GM18511 (cell line): Measurements from ENCODE around the gene PPP4R4.

Experiments used
- ATAC-seq: cut with Tn5 transposase; IDR thresholded peaks from one replicate; pipeline ENCODE4 v1.9.1; 2021; ENCODE audit warnings: mild to moderate bottlenecking, moderate library complexity; ENCODE audit not compliant: unreplicated experiment

PPP4R4 gene, protein sequence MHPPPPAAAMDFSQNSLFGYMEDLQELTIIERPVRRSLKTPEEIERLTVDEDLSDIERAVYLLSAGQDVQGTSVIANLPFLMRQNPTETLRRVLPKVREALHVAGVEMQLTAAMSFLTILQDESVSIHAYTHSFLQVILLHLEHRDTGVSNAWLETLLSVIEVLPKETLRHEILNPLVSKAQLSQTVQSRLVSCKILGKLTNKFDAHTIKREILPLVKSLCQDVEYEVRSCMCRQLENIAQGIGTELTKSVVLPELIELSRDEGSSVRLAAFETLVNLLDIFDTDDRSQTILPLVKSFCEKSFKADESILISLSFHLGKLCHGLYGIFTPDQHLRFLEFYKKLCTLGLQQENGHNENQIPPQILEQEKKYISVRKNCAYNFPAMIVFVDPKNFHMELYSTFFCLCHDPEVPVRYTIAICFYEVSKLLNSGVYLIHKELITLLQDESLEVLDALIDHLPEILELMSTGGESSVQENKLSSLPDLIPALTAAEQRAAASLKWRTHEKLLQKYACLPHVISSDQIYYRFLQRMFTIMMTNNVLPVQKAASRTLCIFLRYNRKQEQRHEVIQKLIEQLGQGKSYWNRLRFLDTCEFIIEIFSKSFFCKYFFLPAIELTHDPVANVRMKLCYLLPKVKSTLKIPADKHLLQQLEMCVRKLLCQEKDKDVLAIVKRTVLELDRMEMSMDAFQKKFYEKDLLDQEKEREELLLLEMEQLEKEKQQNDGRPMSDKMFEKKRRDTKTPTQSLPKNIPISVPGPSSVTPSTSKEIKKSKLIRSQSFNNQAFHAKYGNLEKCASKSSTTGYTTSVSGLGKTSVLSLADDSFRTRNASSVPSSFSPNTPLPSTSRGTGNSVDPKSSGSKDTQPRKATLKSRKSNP

DNA sequence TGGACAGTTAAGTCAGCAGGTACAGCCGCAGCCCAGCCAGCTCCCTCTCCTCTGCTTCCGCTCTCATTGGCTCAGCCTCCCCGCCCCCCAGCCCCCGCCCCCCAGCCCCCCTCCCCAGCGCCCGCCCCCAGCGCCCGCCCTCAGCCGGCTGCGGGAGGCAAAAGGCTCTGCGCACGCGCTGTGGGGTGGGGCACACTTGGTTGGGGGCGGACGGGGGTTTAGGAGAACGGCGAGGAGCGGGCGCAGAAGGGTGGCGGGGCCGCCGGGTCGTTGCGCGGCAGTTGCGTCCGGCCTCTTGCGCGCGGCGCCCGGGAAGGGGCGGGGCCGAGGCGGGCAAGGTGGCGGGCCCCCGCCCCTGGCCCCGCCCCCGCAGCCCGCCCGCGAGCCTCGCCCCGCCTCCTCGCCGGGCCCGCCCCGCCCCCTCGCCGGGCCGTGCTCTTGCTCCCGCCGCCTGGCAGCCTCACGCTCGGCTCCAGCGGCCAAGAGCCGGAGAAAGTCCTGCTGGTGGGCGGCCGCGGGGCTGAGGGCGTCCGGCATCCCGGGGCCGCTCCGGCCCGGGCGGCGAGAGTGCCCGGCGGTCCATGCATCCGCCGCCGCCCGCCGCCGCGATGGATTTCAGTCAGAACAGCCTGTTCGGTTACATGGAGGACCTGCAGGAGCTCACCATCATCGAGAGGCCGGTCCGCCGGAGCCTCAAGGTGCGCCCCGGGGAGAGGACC, at the start of gene PPP4R4:
PPP4R4 (plus strand) TSS at position 438 of the 719 bp plus-strand sequence; CDS start at position 582, 144 bp downstream.
- peak; percentile 82 for ATAC-seq

- ATAC-seq: no peak
Observed at GRCh38 chr14:94124582-94125377, 49.3 kb upstream of the PPP4R4 start.

DNA sequence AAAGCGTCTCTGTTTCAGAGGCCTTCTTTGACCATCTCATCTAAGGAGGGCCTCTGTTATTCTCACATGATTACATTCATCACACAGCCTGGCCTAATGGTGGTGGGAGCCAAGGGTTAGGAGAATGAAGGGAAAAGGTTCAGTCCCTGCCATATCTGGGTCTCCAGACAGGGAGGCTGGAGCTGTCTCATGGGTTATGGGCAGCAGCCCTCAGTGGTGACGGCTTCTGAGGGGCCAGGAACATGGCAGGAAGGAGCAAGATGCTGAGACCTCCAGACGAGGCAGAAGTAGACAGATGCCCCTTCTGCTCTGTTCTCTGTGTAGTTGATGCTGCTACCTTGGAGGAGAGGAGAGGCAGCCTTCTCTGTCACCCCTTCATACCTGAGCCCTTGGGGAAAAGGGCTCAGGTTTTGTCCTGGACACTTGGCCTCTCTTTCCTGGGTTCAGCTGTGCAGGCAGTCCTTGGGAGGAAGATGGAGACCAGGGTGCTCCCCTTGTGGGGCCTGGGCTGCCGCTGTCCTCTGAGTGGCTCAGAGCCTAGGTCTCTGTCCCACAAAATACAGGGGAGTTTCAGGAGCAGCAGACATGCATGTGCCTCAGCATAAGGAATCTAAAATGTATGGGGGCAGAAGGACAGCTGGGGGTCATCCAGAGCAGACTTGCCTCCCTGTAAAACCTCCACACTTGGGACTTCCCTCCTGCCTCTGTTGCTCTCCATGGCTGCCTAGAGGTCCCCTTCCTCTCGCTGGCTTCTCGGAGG, 48.3 kb upstream of the PPP4R4 start:
- ATAC-seq: no peak

DNA sequence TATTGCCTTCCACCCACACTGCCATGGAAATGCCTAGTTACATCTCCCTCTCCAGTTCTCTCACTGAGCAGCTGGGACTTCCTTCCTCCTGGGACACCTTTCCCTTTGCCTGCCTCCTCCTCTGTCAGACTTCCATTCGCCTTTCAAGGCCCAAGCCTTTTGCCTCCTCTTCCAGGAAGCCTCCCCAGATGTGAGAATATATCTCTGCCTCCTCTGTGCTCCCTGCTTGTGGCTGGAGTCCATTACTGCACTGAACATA, 47.8 kb upstream of the PPP4R4 start:
- no peak for ATAC-seq

- ATAC-seq: no peak
Observed at GRCh38 chr14:94126800-94127199, 47.3 kb upstream of the PPP4R4 start.

GRCh38 chr14:94127330-94127729, 46.8 kb upstream of the PPP4R4 start:
- no peak for ATAC-seq

GRCh38 chr14:94128216-94128839, 45.8 kb upstream of the PPP4R4 start:
- no peak for ATAC-seq

GRCh38 chr14:94129111-94129757, 44.9 kb upstream of the PPP4R4 start, which contains the start of gene IFI27L2:
TSS of gene IFI27L2 (minus strand) at chr14:94129604. CDS start at chr14:94129564, 40 bp downstream.
- ATAC-seq: peak; percentile 97

DNA sequence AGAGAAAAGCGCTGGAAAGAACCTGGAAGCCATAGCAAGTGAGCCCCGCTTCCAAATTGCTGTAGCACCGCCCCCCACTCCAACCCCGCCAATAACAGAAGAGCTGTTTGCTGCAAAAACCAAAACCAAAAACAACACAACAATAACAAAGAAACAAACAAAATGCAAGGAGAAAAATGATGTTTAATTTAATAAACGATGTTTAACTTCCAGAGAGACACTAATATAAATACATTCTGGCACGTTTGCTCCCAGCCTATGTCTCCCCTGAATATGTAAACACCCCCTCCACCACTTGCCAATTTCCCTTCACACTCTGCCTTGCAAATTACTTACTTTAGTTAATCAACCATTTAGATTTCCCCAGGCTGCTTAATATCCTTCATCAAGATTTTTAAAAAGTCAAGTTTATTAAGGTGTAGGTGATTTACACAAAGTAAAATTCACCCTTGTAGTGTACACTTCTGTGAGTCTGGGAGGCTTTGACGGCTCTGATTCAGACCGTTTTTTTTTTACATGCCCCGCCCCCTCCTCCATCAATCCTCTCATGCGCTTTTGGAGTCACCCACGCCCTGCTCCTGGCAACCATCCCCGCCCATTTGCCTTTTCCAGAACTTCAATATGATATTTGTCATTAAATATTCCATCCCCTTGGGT, 44.2 kb upstream of the PPP4R4 start:
- ATAC-seq: no peak

- ATAC-seq: no peak
Observed at GRCh38 chr14:94132285-94132887, 41.7 kb upstream of the PPP4R4 start.

GRCh38 chr14:94135476-94135875, 38.6 kb upstream of the PPP4R4 start:
- ATAC-seq: no peak

DNA sequence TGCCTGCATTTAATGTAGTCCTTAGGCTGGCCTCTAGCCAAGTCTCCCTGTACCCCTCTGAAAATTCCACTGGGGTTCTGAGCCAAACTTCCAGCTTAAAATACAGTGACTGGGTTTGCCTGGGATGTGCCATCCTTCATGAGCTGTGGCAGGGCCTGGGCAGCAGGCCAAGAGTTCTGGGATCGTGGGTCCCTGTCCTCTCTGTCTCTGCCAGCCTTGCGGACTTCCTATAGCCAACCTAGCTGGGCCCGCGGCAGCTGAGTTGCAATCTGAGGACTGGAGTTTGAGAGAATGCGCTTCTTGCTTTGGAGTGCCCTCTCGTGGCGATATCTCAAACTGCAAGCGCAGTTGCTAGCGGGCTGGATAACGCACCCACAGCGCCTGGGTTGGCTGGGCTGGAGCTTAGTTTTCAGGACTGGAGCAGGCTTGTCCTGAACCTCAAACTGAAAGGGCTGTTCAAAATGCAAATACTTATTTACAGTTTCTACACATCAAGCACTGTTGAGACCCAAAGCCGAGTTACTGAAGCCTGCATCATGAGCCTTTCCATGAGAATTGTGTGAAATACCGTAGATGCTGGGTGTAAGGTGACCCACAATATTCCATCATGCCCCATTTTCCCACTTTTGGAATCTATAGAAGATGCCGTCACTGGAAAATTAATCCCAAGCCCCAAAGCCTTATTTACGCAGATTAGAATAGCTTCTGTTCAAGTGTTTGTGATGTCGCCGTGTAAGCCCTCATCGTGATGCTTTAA, 37.4 kb upstream of the PPP4R4 start:
- ATAC-seq: peak; percentile 80

GRCh38 chr14:94138251-94138650, 35.9 kb upstream of the PPP4R4 start:
- ATAC-seq: no peak

GRCh38 chr14:94139006-94139405, 35.1 kb upstream of the PPP4R4 start:
- no peak for ATAC-seq

DNA sequence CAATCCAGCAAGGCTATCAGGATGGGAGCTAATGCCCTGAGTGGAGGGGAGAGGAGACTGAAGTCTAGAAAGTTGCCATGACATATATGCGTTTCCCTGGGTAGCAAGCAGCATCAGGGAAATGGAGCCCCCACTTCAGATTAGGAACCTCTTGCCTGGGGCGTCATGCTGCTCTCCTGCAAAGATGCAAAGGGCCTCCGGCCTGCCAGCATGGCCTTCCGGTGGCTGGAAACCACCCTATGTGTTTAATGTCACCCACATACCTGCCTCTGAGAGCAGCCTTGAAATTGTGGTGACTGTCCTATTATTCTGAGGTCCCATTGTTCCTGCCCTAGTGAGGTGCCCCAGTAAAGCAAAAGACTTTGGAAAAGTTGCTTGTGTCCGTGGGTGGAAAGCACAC, 34.7 kb upstream of the PPP4R4 start:
- ATAC-seq: no peak

GRCh38 chr14:94142247-94142646, 31.9 kb upstream of the PPP4R4 start:
- no peak for ATAC-seq

GRCh38 chr14:94142836-94143235, 31.3 kb upstream of the PPP4R4 start:
- no peak for ATAC-seq
